Astrocyte of the cerebellum (primary cell): ENCODE measurements around the gene AGFG2.
A peak's percentile ranks its signal among the peaks of the same experiment; 100 is the strongest.

Source experiments
- DNase-seq: peaks from one replicate; pipeline ENCODE4 v3.0.0-alpha.2; 2011; ENCODE audit warnings: low read depth
- H3K4me3 ChIP-seq: 2 replicates; pipeline ENCODE4 v1.5.1; 2011; ENCODE audit warnings: mild to moderate bottlenecking, low read depth, low read length, moderate library complexity
- CTCF ChIP-seq: IDR thresholded peaks from 2 replicates; pipeline ENCODE4 v1.5.1; 2012; ENCODE audit warnings: low read length, low read depth, moderate library complexity, mild to moderate bottlenecking; ENCODE audit errors: missing control alignments
- in situ Hi-C: cut with HindIII; loops from 2 replicates; pipeline ENCODE4 v1.10.0; 2017; ENCODE audit warnings: low sequenced_read_pairs

Gene AGFG2

DNA sequence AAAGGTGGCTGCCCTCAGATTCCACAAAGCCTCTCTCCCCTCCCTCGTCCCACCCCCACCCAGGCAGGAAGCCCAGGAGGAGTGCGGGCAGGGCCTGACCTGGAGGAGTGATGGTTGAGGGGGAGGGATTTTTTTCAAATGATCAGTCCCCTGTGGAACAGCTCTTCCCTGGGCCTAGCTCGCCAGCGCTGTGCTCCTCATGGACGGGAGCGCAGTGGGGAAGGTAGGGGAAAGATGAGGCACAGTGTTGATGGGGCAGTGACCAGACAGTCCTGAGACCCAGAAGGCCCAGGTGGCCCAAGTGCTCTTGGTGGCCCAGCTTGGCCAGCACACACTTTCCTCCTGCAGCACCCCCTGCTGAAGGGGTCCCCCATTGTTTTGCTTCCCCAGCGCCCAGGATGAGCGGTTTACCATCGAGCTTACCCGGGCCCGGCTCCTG, 26.1 kb downstream of the AGFG2 start:
- TF ChIP-seq CTCF: no peak
- no peak for DNase-seq
- H3K4me3 ChIP-seq: no peak overlapping the region
- in situ Hi-C loops: no loop called here

- no peak for TF ChIP-seq CTCF
- in situ Hi-C loops: no loop called here
- no peak overlapping the region for H3K4me3 ChIP-seq
- no peak for DNase-seq
These were observed 27.1 kb downstream of the AGFG2 start for GRCh38 chr7:100566018-100566531.

GRCh38 chr7:100567031-100567730, 28.2 kb downstream of the AGFG2 start:
- DNase-seq: no peak
- no peak for TF ChIP-seq CTCF
- in situ Hi-C loops: no loop called here
- no peak overlapping the region for H3K4me3 ChIP-seq

GRCh38 chr7:100567751-100568175, 28.8 kb downstream of the AGFG2 start:
- no peak for DNase-seq
- H3K4me3 ChIP-seq: no peak overlapping the region
- TF ChIP-seq CTCF: no peak
- in situ Hi-C loops: no loop called here

GRCh38 chr7:100568176-100568895, 29.3 kb downstream of the AGFG2 start:
- TF ChIP-seq CTCF: no peak
- no peak for DNase-seq
- no peak overlapping the region for H3K4me3 ChIP-seq
- in situ Hi-C loops: no loop called here

GRCh38 chr7:100568896-100569844, 30.2 kb downstream of the AGFG2 start:
- peak; percentile 35 for TF ChIP-seq CTCF
- peak overlapping the region; percentile 19 for H3K4me3 ChIP-seq
- no peak for DNase-seq
- in situ Hi-C loops: no loop called here
